Esophagus muscularis mucosa (tissue), 3 donors: ENCODE results near the gene CAVIN4.
A peak's percentile ranks its signal among the peaks of the same experiment; 100 is the strongest.

Experiments
- CTCF ChIP-seq, 3 experiments: fragments of 200-600 bp in 2 of 3; fragments of 450-650 bp in 1 of 3; sonication (generic) in 2 of 3; IDR thresholded peaks; one replicate each; pipeline ENCODE4 v1.5.1; 2017 to 2019; ENCODE audit warnings: antibody characterized with exemption in 3 of 3, mild to moderate bottlenecking in 2 of 3, moderate library complexity in 1 of 3
- POLR2A ChIP-seq: fragments of 450-650 bp; IDR thresholded peaks from one replicate; pipeline ENCODE4 v1.6.1; 2017; ENCODE audit warnings: antibody characterized with exemption, moderate library complexity, mild to moderate bottlenecking, low read depth
- POLR2AphosphoS5 ChIP-seq, 2 donors: sonication (generic); formaldehyde crosslinking; IDR thresholded peaks; one replicate each; pipeline ENCODE4 v1.6.1; 2017; ENCODE audit warnings: antibody characterized with exemption in 2 of 2

DNA sequence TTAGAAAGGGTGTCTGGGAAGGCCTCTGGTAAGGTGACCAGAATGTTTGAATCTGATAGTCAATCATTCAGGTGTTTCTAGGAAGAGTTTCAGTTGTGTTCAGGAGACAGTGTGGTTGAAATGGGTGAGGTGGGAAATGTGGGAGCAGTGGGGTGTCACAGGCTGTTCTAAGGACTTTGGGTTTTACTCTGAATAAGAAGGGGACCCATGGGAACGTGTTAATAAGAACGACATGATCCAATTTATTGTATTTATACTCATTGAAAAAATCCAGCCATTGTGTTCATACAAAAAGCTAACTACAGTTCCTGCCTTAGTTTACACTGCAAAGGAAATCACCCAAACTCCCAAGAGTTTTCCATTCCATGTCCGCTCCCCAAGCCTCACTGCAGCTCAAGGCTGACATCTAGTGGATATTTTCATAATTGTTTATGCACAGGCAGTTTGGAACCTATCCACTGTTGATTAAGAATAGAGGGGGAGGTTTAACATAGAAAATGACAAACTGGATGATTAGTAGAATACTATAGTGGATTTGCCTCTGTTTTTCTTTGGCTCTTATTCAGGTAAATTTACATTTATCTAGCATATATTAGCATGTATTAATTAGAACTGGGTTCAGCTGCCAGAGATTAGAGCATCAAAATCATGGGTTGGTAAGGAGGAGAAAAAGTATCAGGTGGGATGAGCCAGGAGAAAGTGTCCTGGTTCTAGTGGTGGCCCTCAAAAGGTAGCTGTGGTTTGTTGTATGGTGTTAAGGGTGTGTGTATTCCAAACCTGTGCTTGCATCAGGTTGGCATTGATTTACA lies 17.7 kb downstream of the CAVIN4 start:
- TF ChIP-seq CTCF (IDR thresholded peaks at IDR 0.05): peak; percentile 74 to 86 (median 75)
- TF ChIP-seq POLR2A: no peak
- no peak for TF ChIP-seq POLR2AphosphoS5 (IDR thresholded peaks at IDR 0.05)
